ENCODE results near the gene NHLRC1.

NHLRC1 gene

DNA sequence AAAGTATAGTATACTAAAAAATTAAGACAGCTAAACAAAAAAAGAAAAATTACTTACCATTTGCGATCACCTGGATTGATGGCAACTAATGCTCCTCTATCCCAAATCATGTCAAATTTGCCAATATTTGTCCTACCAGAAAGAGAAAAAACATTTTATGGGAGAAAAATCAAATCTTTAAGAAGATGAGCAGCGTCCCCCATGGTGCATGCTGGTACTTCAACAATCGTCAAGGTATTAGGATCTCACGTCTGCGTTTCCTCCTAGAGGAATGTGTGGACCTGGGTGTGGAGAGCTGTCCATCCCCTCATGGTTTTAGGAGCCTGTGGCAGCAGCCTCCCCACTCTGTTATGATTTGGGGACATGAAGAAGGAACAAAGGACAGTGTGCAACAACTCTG, 16.4 kb upstream of the NHLRC1 start:
- DNase-seq = no peak

DNA sequence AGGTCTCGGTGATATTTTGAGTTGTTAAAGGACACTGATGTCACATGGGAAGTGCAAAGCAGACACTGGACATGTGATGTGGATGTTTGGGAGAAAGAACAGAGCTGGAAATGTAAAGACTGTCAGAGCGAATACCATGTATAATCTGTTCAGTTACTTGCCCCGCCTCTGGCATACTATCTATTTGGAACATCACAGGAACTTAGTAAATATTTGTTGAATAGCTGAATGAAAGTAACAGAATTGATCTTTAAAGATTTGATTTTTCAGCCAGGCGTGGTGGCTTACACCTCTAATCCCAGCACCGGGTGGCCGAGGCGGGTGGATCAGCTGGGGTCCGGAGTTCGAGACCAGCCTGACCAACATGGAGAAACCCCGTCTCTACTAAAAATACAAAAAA, 13.8 kb upstream of the NHLRC1 start:
- no peak for DNase-seq

DNA sequence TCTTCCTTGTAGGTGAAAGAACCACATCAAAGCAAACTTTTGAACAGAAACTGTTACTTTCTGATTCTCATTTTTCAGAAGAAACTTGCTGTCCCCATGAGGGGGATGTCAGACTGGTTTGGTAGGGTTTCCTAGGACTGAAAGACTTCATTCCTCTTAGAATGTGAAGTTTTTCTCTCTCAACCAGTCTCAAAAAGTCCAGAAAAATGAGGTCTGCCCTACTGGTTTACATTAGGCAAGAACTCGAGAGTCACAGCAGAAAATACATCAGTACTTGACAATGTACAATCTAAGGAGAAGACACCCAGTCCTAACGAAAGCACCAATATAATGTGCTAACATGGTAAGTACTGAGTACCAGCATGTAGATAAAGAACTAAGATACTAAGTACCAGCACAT, 12.7 kb upstream of the NHLRC1 start:
- no peak for DNase-seq

DNA sequence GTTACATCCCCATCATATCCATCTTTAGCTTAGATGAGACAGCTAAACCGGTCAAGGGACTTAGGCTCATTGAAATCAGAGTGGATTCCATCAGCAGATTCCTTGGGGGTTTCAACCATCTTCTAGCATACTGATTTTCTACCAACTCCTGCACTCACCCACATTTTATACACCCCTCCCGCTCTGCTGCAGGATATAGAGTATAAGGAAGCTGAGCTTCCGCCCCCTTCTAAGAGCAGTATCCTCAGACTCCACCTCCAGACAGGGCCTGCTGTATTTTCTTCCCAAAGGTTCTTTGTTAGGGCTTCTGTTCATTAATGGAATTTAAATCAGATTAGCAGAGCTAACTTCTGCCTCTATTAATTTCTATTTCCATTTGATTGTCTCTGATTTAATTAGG, 9.9 kb upstream of the NHLRC1 start:
- no peak for DNase-seq

DNA sequence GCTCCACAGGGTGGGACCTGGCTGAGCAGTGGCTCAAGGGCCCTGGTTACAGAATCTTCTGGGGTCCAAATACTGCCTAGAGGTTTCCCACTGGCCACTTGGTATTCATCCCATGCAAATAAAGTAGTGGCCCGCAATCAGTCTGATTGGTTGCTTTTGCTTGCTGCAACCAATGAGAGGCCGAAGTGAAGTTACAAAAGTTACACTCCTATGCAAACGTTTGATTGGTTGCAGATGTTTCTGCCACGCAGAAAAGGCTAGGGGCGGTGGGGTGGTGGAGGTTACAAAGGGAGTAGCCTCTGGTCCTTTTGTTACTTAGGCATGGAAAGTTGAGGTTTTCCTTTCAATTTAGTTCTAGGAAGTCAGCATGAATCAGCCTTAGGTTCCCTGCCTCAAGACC, 3.6 kb upstream of the NHLRC1 start:
- no peak for DNase-seq

DNA sequence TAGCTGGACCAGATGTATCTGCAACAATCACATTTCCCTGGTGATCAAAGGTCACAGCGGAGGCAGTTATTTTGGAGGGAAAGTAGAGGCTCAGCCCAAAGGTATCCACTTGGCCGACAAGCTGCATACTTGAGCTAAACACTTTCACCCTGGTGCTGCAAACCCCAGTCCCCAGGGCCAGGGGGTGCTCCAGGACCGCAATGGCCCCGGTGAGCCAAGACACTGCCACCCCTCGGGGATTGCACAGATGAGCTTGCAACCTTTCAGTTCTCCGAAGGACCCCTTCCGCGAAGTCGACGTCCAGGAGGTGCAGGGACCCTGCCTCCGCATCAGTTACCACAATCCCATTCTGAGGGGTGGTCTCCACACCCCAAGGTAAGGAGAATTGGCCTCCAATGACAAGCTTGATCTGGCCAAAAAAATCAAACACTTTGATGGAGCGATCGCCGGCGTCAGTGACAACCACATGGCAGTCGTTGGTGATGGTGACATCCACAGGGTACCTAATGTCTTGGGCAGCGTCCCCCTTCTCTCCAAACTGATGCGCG, 823 bp downstream of the NHLRC1 start:
- DNase-seq = no peak

DNA sequence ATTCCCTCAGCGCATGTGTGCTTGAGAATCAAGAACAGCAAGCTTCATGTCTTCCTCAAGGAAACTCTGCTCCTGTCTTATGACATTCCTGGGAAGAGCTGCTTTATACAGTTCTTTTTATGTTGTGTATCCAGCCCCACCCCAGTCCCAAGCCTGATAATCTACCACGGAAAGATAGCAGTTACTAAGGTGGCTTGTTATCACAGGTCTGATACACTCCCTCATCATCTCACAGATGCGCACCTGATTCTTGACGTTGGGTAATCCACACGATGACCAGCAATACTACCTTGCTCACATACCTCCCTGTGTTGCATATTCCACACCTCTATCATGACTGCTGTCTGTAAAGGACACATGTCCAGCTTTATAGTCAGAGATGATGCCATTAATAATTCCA, 3.2 kb downstream of the NHLRC1 start:
- DNase-seq = no peak

DNA sequence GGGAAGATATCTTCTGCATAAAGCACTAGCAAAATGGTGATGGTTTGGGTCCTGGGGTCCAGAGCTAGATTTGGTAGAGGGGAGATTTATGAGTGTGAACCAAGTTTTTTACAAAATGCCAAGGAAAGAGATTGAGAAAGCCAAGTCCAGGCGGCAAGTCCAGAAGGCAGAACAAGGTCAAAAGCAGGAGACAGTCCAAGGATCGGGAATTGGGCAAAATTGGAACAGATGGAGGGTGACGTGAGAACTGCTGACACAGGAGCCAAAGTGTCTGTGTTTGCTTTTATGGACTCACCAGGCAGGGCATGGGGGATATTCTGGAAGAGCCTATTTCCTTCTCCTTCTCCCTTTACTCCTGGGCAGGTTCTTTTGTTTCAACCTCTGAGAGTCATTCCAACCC, 4.1 kb downstream of the NHLRC1 start:
- DNase-seq = no peak

DNA sequence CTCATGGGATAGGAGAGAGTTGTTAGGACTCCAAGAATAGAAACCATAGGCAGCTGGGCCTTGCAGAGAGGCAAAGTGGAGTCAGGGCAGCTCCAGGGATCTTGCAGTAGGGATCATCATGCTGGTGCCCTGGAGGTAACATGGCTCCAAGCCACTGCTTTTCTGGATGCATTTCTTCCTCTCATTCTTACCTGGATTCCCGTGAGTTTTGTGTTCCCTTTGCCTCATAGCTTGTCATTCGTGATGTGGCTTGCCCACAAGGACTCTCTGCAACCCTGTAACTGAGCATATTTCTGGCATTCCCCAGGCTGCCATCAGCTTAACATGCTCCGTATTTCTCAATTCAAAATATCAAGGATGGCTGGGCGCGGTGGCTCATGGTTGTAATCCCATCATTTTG, 5.3 kb downstream of the NHLRC1 start:
- DNase-seq = no peak

DNA sequence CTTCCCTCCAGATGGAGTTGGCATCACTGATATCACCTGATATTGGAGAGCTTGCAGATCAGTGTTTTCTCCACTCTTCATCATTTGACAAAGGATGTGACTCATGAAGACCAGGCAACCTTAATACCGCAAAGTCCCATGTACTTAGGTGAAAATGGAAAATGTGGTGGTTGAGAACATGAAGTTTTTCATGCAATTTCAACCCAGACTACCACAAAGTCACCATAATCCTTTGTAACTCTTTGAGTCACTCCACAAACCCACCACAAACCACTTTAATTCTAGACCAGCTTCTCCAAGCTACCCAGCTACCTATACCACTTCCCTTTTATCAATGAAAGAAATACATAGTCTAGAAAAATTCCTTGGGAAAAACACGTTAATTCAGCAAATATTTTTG, 7.1 kb downstream of the NHLRC1 start:
- DNase-seq = no peak

DNA sequence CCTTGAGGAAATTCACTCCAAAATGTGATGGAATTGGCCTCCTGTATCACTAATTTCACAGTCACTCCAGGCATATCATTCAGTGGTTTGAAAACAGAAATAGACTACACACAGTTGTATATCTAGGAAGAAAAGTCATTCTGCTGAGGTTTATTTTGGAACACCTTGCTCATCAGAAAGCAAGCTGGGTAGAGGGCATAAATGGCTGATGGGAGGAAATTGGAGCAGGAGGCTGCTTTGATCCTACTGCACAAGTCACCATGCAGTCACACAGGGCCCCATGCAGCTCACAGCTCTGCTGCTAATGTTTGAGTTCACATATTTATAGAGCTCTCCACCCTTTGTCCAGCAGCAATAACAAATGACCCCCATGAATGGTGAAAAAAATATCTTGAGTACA, 12.3 kb downstream of the NHLRC1 start:
- no peak for DNase-seq

DNA sequence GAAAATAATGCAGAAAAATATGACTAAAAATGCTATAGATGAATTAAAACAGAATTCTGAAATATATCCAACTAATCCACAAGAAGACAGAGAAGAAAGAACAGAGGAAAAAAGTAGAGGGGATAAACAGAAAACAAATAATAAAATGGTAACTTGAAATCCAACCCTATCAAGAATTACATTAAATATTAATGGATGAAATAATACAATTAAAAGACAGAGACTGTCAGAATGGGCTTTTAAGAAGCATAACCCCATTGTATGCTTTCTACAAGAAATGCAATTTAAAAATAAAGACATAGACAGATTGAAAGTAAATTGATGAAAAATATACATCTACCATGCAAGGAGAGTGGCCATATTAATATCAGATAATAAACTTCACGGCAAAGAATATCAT, 15.4 kb downstream of the NHLRC1 start:
- no peak for DNase-seq

DNA sequence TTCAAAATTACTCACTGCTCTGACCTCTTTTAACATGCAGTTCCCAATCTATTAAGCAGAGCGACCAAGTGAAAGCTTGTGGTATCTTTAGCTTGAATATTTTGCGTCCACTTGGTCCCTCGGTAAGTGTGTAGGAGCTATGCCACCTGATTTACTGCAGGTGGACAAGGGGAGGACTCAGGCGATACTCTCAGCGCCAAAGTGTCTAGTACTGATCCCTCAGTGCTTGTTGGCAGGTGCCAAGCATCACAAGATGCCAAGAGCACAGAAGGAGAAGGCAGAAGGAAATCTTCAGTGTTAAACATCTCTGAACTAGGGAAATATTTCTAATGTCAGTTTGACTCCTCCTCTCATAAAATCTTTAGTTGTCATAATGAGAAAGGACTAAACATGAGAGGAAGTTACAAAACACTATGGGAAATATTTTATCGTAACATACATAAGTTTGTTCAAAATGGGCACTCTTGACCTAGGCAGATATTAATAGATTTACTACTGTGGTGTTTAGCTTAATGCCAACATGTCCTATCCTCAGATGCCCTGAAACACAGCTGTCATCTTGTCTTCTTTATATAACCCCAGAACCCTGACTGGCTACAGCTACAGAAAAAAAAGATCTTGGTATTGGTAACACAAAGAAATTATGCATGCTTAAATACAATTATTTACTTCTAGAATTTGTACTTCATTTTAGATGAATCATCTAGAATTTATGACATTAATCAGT, 19.5 kb downstream of the NHLRC1 start:
- no peak for DNase-seq

DNA sequence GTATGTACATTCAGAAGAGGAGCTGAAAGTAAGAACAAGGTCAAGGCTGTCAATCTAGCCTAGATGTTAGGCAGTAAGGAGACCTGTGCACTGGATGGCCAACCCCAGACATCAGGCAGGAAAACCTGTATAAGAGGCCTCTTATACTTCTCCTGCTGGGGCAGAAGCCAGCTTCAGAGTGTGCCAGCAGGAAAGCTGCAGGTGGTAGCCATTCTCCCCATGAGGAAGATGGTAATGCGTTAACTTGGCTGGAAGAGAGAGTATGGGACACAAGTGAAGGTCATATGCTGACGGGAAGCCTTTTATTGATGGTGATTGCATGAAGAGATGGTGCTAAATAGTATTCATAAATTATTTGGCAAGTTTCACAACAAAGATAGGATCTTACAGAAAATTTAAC, 20.6 kb downstream of the NHLRC1 start:
- no peak for DNase-seq

DNA sequence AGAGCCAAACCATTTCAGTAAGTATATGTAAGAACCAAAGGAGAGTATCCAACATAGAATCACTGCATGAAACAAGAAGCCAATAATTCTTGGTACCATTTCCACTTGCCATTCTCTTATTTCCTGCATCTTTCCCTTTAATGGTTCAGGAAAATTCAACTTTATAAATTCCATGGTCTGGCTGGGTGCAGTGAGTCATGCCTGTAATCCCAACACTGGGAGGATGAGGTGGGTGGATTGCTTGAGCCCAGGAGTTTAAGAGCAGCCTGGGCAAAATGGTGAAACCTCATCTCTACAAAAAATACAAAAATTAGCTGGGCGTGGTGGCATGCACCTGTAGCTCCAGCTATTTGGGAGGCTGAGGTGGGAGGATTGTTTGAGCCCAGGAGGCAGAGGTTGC, 21.2 kb downstream of the NHLRC1 start:
- DNase-seq = no peak

DNA sequence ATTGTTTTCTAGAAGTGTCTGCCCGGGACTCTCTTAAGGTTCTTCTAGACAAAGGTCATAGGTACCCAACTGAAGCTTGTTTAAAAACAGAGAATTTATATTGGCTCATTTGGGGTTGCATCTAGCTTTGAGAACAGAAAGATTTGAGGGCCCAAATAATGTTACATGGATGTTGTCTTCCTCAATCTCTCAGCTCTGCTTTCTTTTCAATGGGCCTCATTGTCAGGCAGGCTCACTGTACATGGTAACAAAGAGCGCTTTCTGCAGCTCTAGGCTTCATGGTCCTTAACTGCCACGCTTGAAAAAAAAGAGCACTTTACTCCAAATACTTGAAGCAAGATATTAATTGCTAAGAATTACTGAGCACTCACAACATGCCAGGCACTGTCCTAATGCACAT, 22.2 kb downstream of the NHLRC1 start:
- DNase-seq = no peak

DNA sequence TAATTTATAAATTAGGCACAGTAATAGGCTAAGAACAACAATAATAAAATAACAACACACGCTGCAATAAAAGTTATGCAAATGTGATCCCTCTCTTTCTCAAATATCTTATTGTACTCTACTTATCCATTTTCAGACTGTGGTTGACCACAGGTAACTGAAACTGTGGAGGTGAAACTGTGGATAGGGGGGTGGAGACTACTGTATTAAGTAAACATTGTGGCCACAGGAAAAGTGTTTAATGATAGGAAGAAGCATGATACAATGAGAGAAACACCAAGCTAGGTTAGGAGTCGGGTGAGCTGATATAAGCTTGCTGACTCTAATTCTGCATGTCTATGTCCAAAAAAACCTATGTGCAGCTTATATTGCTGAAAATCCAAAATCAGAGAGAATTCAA, 23.0 kb downstream of the NHLRC1 start:
- no peak for DNase-seq

DNA sequence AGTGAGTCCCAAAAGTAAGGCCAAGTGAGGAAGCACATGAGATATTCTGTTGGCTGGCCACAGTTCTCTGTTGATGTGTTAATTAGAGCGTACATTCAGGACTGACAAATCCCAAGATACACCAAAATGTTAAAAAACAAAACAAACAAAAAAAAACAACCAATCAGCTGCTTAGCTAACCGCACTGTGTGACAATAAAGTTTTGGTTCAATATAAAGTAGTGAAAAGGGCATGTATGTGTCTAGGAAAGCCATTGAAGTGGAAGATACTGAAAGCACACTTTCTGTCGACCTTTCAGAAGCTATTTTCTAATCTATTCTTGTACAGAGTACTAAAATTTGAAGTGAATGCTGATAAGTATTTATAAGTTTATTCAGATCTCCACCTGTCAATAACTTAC, 26.1 kb downstream of the NHLRC1 start:
- DNase-seq = no peak

DNA sequence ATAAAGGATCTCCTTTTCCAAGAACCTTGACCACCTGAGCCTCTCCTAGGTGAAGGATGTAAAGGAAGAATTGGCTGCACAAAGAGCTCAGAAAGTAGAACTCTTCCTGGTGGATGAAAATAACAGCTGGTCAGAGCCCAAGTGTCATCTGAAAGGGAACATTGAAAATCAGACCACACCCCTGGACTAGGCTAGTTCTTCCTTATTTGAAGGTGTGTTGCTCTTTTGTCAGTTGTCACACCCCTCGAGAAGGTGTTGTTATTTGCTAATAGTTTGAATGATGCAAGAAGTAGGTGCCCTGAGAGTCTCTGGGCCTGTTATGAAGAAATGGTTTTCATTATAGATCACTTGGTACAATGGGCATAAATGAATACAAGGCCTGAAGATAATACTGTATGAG, 31.1 kb downstream of the NHLRC1 start:
- DNase-seq = no peak

DNA sequence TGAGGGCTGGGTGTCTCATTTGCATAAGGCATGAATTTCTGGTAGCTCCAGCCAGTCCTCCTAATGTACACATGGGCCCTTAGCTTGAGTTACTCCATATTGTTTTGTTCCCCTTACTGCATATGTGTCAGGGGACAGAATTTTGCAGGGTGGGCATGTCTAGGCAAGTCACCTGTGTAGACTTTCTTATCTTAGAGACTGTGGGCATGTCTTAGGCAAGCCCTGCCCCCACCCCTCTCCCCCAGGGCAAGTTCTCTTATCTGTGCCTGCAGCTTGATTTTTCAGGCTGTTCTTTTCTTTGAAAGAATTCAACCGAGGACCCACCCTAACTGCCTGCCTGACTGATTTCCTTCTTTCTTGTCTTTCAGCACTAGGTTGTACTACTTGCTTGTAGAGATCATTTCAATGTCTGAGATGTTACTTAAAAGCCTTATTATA, 32.1 kb downstream of the NHLRC1 start:
- DNase-seq = no peak

DNA sequence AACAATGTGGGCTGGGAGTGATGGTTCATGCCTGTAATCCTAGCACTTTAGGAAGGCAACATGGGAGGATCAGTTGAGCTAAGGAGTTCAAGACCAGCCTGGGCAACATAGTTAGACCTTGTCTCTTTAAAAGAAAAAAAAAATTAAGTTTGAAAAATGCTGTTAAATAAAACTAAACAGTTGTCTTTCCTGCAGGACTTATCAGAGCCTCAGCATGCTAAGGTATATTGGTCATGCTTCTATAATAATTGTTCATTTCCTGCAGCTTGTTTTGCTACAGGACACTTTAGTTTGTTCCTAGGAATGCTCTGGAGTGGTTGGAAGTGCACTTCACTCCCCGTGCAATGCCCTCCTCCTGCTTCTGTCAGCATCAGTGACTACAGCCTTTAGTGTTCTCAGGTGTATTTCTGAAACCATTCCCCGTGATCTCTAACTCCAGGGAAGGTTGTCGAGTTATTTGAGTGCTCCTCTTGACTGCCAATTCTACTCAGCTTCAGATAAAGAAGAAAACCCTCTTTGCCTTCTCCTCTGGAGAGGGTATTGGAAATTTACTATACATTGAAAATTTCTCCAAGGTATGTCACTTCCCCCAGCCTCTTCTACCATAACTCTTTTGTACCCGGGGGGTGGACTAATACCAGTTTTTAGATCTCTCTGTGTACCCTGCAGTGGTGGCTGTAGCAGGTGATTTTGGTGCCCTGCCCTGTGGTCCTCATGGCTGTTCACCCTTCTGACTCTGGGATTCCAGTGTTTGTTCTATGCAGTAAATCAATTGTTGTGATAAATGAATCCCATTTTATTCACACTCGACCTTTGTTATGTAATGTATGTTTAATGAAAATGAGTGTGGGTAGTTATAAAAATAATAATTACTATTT, 33.8 kb downstream of the NHLRC1 start:
- no peak for DNase-seq

DNA sequence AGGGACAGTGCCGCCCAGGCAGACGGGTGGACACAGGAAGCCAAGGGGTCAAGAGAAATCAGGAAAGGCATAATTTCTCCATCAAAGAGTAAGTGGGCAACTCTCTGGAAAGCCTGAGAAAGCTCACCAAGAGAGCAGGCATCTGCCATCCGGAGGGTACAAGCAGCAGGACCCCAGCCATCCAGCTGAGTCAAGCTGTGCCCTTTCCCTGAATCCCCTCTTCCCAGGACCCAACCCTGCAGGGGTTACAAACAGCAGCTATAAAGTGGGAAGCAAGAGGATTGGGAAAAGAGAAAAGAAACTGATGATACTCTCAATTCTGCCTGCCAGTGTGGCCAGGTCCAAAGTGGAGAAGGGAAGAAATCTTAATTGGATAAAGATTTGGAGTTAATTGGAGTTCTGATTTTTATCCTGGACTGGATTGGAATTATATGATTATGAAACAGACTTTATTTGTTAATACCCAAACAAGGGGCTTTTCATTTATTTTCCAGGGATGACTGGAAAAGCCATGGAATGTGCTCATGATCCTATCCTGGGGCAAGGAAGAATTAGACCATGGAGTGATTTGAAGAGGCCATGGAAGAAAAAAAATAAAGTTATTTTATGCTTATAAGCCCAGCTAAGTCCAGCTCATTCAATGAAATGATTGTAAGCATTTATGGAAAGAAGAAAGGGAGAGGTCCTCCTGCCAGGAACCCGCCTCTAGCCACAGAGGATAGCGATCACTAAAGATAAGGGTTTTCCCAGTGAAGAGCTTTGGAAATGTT, 34.9 kb downstream of the NHLRC1 start:
- DNase-seq = no peak

DNA sequence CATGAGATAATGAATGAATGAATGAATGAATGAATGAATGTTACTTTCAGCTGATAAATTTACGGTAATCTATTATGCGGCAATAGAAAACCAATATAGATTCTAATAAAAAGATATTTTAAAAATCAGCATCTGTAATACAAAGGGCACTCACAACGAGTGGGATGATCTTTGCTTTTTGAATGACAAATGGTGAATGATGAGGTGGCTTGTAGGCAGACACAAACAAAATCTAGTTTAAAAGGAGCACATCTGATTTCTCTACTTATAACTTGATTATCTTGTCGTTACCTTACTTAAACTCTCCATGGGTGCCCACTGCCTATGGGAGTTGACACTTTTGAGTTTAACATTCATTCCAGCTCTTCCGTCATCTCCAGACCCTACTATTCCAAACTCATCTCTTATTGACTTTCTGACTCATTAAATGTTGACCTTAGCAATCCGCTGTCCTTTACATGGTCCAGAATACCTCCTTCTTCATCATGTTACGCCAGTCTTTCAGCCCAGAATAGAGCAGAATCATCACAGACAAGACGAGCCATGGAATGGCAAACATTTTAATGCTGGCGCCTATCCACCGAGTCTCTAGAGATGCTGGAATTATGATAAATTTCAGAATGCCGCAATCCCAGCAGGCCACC, 41.3 kb downstream of the NHLRC1 start:
- DNase-seq = no peak

All from stimulated activated naive CD4-positive, alpha-beta T cell (primary cell).